Endothelial cell of umbilical vein (primary cell): Measurements from ENCODE around the gene CATSPERD. TPM values are rescaled to one million over a fixed set of nuclear protein-coding genes. Genes with fewer than 3 reads are reported as not detected.

ENCODE experiments used
- BruUV-seq: library from RNA; stranded (reverse); fragments of 400-500 nt; replicated peaks from 2 replicates; lab custom pipeline; 2021; lab: Mats Ljungman, UMichigan
- CTCF ChIA-PET: fragments of 300-600, 350-600 bp; sonication (Branson Sonifier 250); formaldehyde crosslinking; loops from one replicate; lab custom pipeline; 2021; ENCODE audit warnings: antibody characterized with exemption, inconsistent platforms; lab: Charles Lee
- POLR2A ChIA-PET: fragments of 300-600, 350-600 bp; sonication (Branson Sonifier 250); formaldehyde crosslinking; loops from one replicate; lab custom pipeline; 2021; ENCODE audit warnings: antibody characterized with exemption, inconsistent platforms; lab: Charles Lee
- DNase-seq: peaks from one replicate; pipeline ENCODE4 v3.0.0-alpha.2; 2011; ENCODE audit warnings: low read depth, low spot score
- FAIRE-seq: peaks from 2 replicates; lab custom pipeline; 2011; peaks lifted over from hg19 to GRCh38; lab: Jason Lieb, UNC
- H2AFZ ChIP-seq: 2 replicates; pipeline ENCODE4 v1.6.0; 2012; ENCODE audit warnings: low read depth, low read length, control low read depth, inconsistent platforms
- H3K27ac ChIP-seq: 2 replicates; pipeline ENCODE4 v1.5.1; 2011; ENCODE audit warnings: low read depth, mild to moderate bottlenecking, control low read depth, low read length, moderate library complexity; ENCODE audit not compliant: insufficient read depth
- H3K27me3 ChIP-seq, 2 experiments: 2 replicates each; pipeline versions ENCODE4 v1.6.0 to v1.6.1; 2011; ENCODE audit warnings: low read length in 2 of 2, mixed read lengths in 1 of 2; ENCODE audit not compliant: control insufficient read depth in 2 of 2, insufficient read depth in 2 of 2
- H3K36me3 ChIP-seq, 2 experiments: 2 replicates in 1 of 2; 3 replicates in 1 of 2; pipeline ENCODE4 v1.5.1; 2011; ENCODE audit warnings: low read length in 2 of 2, mild to moderate bottlenecking in 1 of 2, moderate library complexity in 1 of 2; ENCODE audit not compliant: control insufficient read depth in 2 of 2, insufficient read depth in 2 of 2; ENCODE audit errors: extremely low read depth in 1 of 2
- H3K4me1 ChIP-seq: 3 replicates; pipeline ENCODE4 v1.5.1; 2011; ENCODE audit warnings: mild to moderate bottlenecking, low read length; ENCODE audit not compliant: control insufficient read depth, insufficient read depth; ENCODE audit errors: extremely low read depth
- H3K4me2 ChIP-seq: 2 replicates; pipeline ENCODE4 v1.6.1; 2011; ENCODE audit warnings: low read length, control low read depth, mixed read lengths; ENCODE audit not compliant: insufficient read depth
- H3K4me3 ChIP-seq, 3 experiments: fragments of 200-600 bp in 1 of 3; sonication (generic), shearing (Covaris generic) in 1 of 3; replicated peaks in 1 of 3; 2 replicates each; pipeline ENCODE4 v1.5.1; 2011 to 2016; ENCODE audit warnings: control low read depth in 3 of 3, low read length in 3 of 3, mild to moderate bottlenecking in 2 of 3, inconsistent platforms in 1 of 3, low read depth in 1 of 3, moderate library complexity in 1 of 3; ENCODE audit not compliant: insufficient read depth in 1 of 3
- H3K79me2 ChIP-seq: 2 replicates; pipeline ENCODE4 v1.6.0; 2012; ENCODE audit warnings: low read length, inconsistent platforms; ENCODE audit not compliant: control insufficient read depth, insufficient read depth
- H3K9ac ChIP-seq: replicated peaks from 2 replicates; pipeline ENCODE3; 2011; ENCODE audit warnings: low read length, control low read depth; ENCODE audit not compliant: insufficient read depth; ENCODE audit errors: extremely low read depth
- H3K9me1 ChIP-seq: replicated peaks from 3 replicates; pipeline ENCODE4 v1.6.0; 2011; ENCODE audit warnings: mild to moderate bottlenecking, low read length; ENCODE audit not compliant: control insufficient read depth, insufficient read depth; ENCODE audit errors: extremely low read depth
- H3K9me3 ChIP-seq: replicated peaks from 2 replicates; pipeline ENCODE4 v1.5.1; 2012; ENCODE audit warnings: low read length, inconsistent platforms; ENCODE audit not compliant: control insufficient read depth, insufficient read depth
- H4K20me1 ChIP-seq: replicated peaks from 2 replicates; pipeline ENCODE3; 2011; ENCODE audit warnings: mild to moderate bottlenecking, low read length; ENCODE audit not compliant: control insufficient read depth, insufficient read depth; ENCODE audit errors: extremely low read depth
- EZH2 ChIP-seq: IDR thresholded peaks from 2 replicates; pipeline ENCODE4 v1.6.1; 2012; ENCODE audit warnings: borderline replicate concordance, low read depth, mild to moderate bottlenecking, moderate library complexity, low read length, inconsistent platforms; ENCODE audit not compliant: severe bottlenecking
- FOS ChIP-seq: IDR thresholded peaks from 2 replicates; pipeline ENCODE4 v1.6.1; 2011; ENCODE audit warnings: mild to moderate bottlenecking, low read length, moderate library complexity, borderline replicate concordance; ENCODE audit not compliant: insufficient read depth
- GATA2 ChIP-seq: IDR thresholded peaks from 2 replicates; pipeline ENCODE4 v1.7.0; 2011; ENCODE audit warnings: low read depth, mild to moderate bottlenecking, moderate library complexity, mixed read lengths, low read length; ENCODE audit not compliant: insufficient read length, insufficient read depth
- JUN ChIP-seq: IDR thresholded peaks from 2 replicates; pipeline ENCODE4 v1.6.1; 2011; ENCODE audit warnings: borderline replicate concordance, low read depth; ENCODE audit not compliant: insufficient read length, insufficient read depth
- MYC ChIP-seq: IDR thresholded peaks from one replicate; pipeline ENCODE4 v1.6.1; 2011; ENCODE audit warnings: mild to moderate bottlenecking, low read depth, low read length
- POLR2A ChIP-seq: IDR thresholded peaks from 2 replicates; pipeline ENCODE4 v1.6.1; 2012; ENCODE audit warnings: low read depth, mild to moderate bottlenecking, control low read depth, low read length
- POLR2AphosphoS5 ChIP-seq: IDR thresholded peaks from 2 replicates; pipeline ENCODE4 v1.6.1; 2012; ENCODE audit warnings: low read depth, mild to moderate bottlenecking, control low read depth, low read length, moderate library complexity; ENCODE audit not compliant: insufficient read depth
- dilution Hi-C: fragments of 300-500 bp; cut with MboI; formaldehyde crosslinking; loops from one replicate; pipeline ENCODE4 v1.15.0; 2019; ENCODE audit warnings: low sequenced_read_pairs; ENCODE audit not compliant: extremely low pct_ligation_motif_present
- intact Hi-C: fragments of 100-400 bp; cut with micrococcal nuclease; formaldehyde crosslinking; loops from one replicate; pipeline ENCODE4 v1.10.0; 2022
- polyA plus RNA-seq, 4 experiments: library from polyadenylated mRNA; depleted of rRNA in 3 of 4; stranded (reverse) in 3 of 4; unstranded in 1 of 4; fragments of >200 nt; gene quantifications; 2 replicates each; pipeline versions ENCODE4 v1.2.1 to v1.2.3, GENCODE V29; 2011 to 2012; ENCODE audit warnings: missing spikeins in 1 of 4
- total RNA-seq: library from RNA; stranded (reverse); gene quantifications from 2 replicates; pipeline ENCODE4 v1.2.3, GENCODE V29; 2021
- TF ChIP-seq, protein P1 (sequence below), 2 donors: IDR thresholded peaks; 1 replicate in 1 of 2; 2 replicates in 1 of 2; pipeline ENCODE4 v1.5.1; 2011; ENCODE audit warnings: low read length in 2 of 2, mild to moderate bottlenecking in 2 of 2, moderate library complexity in 2 of 2, control low read depth in 1 of 2, inconsistent platforms in 1 of 2, low read depth in 1 of 2; ENCODE audit not compliant: insufficient read depth in 1 of 2; ENCODE audit errors: extremely low read depth in 1 of 2
- TF ChIP-seq, protein P2 (sequence below): IDR thresholded peaks from 2 replicates; pipeline ENCODE4 v1.6.1; 2011; ENCODE audit not compliant: insufficient read depth, insufficient read length

CATSPERD gene
- total and polyA plus RNA-seq, 2 donors (not counting 3 experiments of a cell fraction or from before 2014, with no cell fraction given): not detected

DNA sequence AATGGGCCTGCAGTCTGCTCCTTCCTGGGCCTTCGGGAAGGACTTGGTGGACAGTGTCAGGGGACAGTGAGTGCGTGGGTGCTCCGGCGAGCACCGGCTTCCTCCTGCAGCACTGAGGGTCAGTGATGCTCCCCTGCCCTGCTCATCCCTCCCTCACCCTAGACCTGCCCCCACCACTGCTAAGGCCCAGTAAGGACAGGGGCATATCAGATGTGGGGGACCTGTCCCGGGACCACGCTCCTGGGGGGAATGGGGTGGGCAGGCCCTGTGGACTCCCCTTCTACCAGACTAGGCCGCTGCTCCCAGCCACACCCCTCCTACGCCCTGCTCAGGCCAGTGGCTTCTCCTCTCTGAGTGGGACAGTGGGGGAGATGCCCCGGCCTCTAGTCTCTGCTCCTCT is 43.3 kb upstream of the CATSPERD start:
- TF ChIP-seq POLR2AphosphoS5 (no peak), GATA2 (no peak), JUN (no peak), POLR2A (no peak), EZH2 (no peak), MYC (no peak), FOS (no peak)
- TF ChIP-seq, protein P1, sequence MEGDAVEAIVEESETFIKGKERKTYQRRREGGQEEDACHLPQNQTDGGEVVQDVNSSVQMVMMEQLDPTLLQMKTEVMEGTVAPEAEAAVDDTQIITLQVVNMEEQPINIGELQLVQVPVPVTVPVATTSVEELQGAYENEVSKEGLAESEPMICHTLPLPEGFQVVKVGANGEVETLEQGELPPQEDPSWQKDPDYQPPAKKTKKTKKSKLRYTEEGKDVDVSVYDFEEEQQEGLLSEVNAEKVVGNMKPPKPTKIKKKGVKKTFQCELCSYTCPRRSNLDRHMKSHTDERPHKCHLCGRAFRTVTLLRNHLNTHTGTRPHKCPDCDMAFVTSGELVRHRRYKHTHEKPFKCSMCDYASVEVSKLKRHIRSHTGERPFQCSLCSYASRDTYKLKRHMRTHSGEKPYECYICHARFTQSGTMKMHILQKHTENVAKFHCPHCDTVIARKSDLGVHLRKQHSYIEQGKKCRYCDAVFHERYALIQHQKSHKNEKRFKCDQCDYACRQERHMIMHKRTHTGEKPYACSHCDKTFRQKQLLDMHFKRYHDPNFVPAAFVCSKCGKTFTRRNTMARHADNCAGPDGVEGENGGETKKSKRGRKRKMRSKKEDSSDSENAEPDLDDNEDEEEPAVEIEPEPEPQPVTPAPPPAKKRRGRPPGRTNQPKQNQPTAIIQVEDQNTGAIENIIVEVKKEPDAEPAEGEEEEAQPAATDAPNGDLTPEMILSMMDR (IDR thresholded peaks at IDR 0.05; ENCODE audit: extremely low read depth in 1 of 2, insufficient read depth in 1 of 2, low read depth in 1 of 2, low read length in 2 of 2): no peak
- TF ChIP-seq, protein P2, sequence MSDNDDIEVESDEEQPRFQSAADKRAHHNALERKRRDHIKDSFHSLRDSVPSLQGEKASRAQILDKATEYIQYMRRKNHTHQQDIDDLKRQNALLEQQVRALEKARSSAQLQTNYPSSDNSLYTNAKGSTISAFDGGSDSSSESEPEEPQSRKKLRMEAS: no peak
- BruUV-seq: no TSS peak
- Histone ChIP-seq H3K9me3 (no peaks in the 10 kb centered on the region), H3K27me3 (no peaks in the 10 kb centered on the region), H3K27ac (no peak overlapping the region), H3K9ac (no peak overlapping the region), H3K36me3 (peaks cover 0 to 5% of the 10 kb centered on the region in 2 experiments), H3K9me1 (no peaks in the 10 kb centered on the region), H3K79me2 (peaks cover 9% of the 10 kb centered on the region), H3K4me2 (no peak overlapping the region), H2AFZ (no peak overlapping the region), H3K4me3 (no peak overlapping the region), H4K20me1 (no peaks in the 10 kb centered on the region), H3K4me1 (peaks cover 10% of the 10 kb centered on the region)
- intact Hi-C loops: no loop called here
- CTCF ChIA-PET: interaction anchor here (1.1 kb wide), 1 partner anchor 10 kb away, joined by 4 read pairs; no protein-coding TSS in a partner anchor
- dilution Hi-C loops: no loop called here
- no peak for FAIRE-seq
- POLR2A ChIA-PET: no interaction called here
- DNase-seq: no peak
